Renal cortical epithelial cell (primary cell): ENCODE measurements around the gene DMRTB1. TPM values are rescaled to one million over a fixed set of nuclear protein-coding genes. Genes with fewer than 3 reads are reported as not detected.

Source experiments
- DNase-seq: peaks from one replicate; pipeline ENCODE4 v3.0.0-alpha.2; 2011; ENCODE audit warnings: low read depth
- total RNA-seq: library from RNA; depleted of rRNA; stranded (reverse); fragments of >200 nt; gene quantifications from 2 replicates; pipeline ENCODE4 v1.2.3, GENCODE V29; 2014

Gene DMRTB1
- total RNA-seq, 1 donor from 2014 or later, result not detected

DNA sequence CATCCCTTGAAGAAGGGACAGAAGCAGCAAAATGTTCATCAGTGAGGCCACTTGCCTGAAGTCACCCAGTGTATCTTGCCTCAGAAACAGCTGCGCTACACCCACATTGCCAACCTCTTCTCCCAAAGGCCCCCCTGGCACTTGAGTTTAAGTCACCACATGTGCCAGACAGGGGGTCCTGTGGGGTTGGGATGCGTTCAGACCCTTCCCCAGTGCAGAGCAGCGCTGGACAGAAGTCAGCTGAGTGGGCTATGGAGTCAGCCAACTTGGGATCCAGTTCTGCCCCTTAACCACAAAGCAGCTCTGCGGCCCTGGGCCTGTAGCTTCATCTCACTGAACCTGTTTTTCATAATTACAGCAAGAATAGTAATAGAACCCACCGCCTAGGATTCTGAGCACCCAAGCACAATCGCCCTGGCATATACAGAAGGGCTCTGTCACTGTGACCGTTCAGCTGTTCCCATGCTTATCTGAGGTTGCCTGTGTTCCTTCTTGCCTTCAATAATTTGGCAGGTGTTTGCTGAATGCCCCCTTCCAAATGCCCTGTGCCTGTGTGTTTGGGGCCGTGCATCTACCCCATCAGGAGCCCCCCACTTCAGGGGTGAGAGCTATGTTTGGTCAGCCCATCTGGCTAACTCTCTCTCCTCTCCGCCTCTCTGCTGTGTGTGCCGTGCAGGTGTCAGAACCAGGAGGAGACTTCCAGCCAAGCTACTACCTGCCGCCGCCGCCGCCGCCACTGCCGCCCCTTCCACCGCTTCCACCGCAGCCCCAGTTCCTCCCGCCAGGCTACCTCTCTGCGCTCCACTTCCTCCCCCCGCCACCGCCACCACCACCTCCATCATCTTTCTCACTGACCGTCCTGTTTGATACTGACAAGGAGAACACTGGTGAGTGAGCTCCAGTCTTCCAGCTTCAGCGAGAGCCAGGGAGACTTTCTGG lies 5.0 kb downstream of the DMRTB1 start:
- DNase-seq, result no peak

DNA sequence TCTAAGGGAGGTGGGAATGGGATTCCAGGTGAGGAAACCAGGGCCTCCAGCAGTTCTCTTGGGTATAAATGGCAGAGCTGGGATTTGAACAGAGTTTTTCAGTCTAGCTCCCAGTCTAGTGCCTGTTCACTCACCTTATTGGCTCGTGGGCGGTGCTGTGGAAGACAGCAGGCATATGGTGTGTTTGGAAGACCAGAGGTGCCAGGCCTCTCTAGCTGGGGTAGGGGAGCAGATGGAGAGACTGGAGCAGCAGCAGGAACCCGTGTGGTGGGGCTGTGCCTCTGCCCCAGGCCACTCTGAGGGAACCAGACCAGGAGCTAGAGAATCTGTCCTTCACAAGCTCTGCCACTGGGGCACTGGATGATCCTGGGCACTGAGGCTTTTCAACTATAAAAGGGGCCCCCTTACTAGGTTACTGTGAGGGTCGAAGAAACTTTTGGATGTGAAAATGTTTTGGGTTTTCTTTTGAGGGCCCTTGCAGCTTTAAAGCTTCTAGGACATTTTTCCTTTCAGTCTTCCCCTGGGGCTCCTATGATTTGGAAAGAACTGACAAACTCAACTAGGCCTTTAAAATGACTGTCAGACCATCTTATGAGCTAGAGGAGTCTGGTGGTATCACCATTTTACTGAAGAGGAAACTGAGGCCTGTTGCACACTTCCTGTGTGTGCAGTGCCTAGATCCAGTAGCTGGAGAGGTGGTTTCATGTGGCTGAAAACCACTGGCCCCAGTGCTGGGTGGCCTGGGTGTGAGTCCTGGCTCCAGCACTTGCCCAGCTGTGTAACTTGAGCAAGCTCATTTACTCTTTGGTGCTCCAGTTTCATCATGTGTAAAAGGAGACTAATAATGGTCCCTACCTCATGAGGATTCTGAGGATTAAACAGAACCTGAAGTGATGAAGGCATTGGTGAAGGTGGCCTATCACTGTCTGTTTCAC lies 6.1 kb downstream of the DMRTB1 start:
- no peak for DNase-seq

- DNase-seq, result no peak
Measured at GRCh38 chr1:53467391-53467790, 8.2 kb downstream of the DMRTB1 start.

DNA sequence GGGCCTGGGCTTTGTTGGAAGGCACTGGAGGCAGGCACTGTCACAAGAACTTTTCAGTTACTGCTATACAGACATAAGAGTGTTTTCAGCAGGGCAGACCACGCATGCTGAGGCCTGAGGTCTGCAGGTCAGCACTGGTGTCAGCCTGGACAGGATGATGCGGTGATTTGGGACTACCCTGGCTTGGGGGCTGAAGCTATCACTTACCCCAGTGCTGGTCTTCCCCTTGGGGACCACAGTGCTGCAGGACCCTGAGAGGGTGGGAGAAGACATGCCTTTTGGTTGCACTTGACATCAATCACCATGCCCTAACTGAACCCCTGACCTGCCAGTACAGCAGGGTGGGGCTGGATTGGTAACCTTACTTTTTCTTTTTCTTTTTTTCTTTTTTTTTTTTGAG lies 9.2 kb downstream of the DMRTB1 start:
- DNase-seq, result no peak

DNA sequence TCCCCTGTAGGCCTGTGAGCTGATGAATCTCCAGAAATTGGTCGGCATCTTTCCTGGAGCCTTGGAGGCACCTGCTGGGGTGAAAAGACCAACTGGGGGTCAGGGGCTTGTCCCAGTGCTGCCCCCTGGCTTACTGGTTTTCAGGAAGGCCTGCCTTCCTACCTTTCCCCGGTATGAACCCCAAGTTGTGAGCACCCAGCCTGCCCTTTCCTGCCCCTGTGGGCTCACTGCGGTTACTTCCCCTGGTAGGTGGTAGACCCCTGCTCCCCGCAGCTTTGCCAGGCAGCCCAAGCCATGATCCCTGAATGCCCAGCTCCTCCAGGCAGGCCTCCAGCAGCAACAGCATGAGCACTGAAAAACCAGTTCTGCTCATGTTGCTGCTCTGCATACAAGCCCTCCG lies 10.2 kb downstream of the DMRTB1 start:
- no peak for DNase-seq

DNA sequence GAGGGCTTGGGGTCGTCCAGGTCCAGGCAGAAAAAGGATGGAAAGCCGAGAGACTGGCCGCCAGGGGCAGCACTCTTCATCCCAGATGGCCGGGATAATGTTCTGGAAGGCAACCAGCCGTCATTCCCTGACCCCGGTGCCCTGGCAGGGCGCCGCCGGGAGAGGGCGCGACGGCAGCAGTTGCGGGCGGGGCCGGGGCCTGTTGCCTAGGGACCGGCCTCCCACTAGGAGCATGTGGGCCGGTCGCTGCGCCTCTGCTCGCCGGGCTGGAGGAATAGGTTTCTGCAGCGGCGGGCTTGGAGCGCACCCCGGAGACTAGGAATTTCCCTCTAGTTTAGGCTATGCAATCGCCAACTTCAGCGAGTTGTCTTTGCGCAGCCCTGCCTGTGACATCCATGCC lies 11.0 kb downstream of the DMRTB1 start:
- DNase-seq, result peak; percentile 50

- no peak for DNase-seq
Measured at GRCh38 chr1:53470584-53470983, 11.4 kb downstream of the DMRTB1 start.

DNA sequence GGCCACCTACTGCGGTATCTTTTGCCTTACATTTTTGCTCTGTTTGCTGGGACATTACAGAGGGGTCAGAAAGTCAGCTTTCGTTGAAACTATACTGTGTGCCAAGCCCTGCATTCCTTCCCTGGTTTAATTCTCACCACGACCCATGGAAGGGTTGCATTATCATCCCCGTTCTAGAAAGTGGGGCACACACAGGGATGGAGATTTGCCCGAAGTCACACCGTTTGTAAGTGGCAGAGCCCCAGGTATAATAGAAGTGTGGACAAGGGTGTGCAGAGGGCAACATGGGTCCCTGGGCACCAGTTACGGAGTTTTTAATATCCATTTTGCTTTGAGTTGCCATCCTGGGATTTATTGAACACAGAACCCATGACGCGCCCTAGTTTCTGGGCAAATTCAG lies 11.8 kb downstream of the DMRTB1 start:
- no peak for DNase-seq

GRCh38 chr1:53473463-53473862 lies 14.3 kb downstream of the DMRTB1 start:
- peak; percentile 6 for DNase-seq

- DNase-seq, result no peak
Measured at GRCh38 chr1:53475664-53476063, 16.5 kb downstream of the DMRTB1 start.

DNA sequence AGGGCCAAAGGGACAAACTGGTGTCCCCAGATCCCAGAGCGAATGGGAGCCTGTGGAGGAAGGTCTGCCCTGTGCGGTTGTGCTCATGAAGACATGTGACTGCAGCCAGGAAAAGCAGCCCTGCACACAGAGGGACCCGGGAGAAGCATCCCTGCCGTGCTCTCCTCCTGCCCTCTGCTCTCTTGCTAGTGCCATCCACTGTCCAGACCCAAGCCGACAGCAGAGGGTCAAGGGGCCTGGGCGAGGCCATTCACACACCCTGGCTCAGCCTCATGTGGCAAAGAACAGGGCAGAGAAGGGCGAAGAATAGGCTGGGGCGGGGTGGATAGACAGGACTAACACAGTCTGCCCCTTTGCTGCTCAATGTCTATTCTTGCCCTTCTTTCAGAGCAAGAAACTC lies 17.4 kb downstream of the DMRTB1 start:
- no peak for DNase-seq

DNA sequence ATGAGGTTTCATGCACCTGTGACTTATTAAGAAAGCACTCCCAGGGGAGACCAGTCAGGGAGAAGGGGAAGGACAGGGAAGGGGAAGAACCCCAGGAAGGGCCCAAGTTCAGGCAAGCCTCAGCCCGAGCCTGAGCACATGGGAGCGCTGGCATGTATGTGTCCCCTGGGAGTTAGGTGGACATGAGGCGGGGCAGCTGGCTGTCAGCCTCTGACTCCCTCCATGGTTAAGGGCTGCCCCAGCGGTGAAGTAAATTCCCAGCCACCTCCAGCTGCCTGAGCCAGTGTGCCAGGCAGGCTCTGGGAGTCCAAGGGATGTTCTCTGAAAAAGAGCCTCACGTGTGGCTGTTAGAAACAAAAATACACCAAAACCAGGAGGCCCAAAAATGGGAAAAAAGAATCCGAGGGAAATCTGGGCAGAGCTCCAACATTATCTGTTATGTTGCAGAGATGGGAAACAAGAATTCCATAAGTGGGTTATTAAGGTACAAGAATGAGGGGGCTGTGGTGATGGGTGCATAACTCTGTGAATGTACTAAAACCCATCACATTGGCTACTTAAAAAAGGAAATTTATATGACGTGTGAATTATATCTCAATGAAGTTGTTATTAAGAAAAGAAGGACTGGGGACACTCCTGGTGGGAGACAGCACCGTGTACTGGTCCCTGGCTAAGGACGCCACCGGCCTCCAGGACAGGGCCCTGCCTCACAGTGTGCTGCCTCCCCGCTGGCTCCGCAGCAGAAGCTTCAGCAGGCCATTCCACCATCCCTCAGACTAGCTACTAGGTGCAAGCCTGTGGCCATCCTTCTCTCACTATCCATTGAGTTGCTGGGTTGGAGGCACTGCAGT lies 18.7 kb downstream of the DMRTB1 start:
- DNase-seq, result no peak

GRCh38 chr1:53478502-53478818 lies 19.3 kb downstream of the DMRTB1 start:
- DNase-seq, result no peak

DNA sequence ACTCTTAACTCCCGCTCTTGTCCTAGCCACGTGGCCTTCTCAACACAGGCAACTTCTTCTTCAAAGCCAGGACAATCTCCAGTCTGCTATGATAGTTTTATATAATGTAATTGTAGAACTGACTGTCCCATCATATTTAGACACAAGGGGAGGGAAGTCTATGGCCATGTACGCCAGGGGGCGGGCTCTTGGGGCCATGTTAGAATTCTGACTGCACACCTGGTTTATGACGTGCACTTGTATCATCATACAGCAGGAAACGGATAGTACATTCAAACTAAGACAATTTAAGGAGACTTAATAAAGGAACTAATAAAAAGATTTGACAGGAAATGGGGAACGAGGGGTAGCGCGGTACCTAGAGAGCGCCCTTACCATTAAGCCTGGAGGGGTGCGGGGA lies 21.5 kb downstream of the DMRTB1 start:
- no peak for DNase-seq

DNA sequence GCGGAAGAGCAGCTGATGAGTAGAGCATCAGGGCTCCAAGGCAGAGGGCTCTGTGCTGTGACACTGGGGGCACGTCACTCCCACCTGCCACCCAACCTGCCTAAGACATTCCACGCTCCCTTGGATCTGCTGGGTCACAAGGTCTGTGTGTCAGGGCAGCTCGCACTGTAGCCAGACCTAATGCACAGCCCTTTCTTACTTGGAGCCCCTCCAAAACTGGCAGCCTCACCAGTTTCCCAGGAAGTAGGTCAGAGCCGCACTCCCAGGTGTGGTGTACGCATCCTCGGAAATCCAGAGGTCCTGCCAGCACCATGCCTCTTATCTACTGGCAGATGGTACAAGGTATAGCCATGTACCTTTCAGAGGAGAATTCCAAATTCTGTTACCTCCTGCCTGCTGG lies 22.3 kb downstream of the DMRTB1 start:
- no peak for DNase-seq

- no peak for DNase-seq
Measured at GRCh38 chr1:53482441-53483153, 23.4 kb downstream of the DMRTB1 start.

GRCh38 chr1:53483170-53483569 lies 24.0 kb downstream of the DMRTB1 start:
- DNase-seq, result no peak

DNA sequence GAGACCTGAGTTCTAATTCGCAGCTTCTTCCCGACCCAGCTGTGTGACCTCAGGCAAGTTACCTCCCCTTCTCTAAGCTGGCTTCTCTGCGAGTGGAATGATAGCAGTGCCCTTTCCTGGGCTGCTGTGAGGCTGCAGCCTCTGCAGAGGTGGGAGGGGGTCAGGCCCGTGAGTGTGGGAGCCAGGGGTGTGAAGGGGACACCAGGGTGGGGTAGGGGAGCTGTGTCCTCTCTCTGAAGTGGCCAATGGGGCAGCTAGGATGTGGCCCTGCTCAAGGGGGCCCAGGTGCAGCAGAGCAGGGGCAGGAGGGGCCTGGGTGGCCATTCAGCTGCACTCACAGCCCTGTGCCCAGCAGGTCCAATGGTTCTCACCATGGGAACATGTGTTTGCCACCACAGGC lies 24.5 kb downstream of the DMRTB1 start:
- DNase-seq, result no peak

DNA sequence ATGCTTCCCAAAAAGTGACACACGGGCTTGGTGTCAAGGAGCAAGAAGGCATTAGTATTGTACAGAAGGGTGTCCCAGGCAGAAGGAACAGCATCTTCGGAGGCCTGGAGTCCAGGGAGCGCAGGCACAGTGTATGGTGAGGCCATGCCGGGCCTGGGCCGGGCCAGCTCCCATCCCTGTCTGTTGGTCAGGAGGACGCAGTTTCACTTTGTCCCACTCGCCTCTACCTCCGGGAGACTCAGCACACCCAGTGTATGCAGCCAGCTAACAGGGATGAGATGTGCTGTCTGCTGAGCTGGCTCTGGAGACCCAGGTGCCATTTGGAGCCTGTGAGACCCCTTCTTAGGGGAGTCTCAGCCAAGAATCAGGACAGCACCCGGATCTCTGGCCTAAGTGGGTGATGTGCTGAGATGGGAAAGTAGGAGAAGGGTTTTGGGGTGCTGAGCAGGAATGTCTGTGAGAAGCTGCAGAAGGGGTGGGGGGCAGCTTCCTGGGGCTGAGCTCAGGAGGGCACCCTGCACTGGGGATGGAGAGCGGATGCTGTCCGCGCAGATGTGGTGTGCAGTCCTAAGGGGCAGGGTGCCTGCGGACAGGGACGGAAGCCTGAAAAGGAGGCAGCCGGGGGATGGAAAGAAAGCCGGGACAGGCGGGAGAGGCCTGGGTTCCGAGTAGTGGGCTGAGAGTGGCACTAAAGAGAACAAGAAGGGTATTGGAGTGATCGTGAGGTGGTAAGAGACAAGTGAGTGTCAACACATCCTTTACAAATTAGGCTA lies 25.7 kb downstream of the DMRTB1 start:
- no peak for DNase-seq
